HG02884 (cell line): ENCODE results near the gene ARL14EPL.
"Not testable (repeated sequence)": the region's sequence is repeated elsewhere in the genome, so short reads cannot be mapped to it uniquely, and the experiment has no call there.

ENCODE experiments used
- ATAC-seq: cut with Tn5 transposase; IDR thresholded peaks from one replicate; pipeline ENCODE4 v1.9.1; 2021; ENCODE audit warnings: mild to moderate bottlenecking, moderate library complexity; ENCODE audit not compliant: unreplicated experiment

The ARL14EPL gene

GRCh38 chr5:116046261-116046660 is 14.0 kb downstream of the ARL14EPL start:
- ATAC-seq: no peak

- no peak for ATAC-seq
Observed at GRCh38 chr5:116046823-116047222, 14.6 kb downstream of the ARL14EPL start.

GRCh38 chr5:116058346-116058936 is 26.2 kb downstream of the ARL14EPL start:
- no peak for ATAC-seq

GRCh38 chr5:116062352-116062751 is 30.1 kb downstream of the ARL14EPL start:
- ATAC-seq: no peak

GRCh38 chr5:116063950-116064349 is 31.7 kb downstream of the ARL14EPL start:
- no peak for ATAC-seq

- no peak for ATAC-seq
Observed at GRCh38 chr5:116068028-116068632, 35.9 kb downstream of the ARL14EPL start.

- ATAC-seq: no peak
Observed at GRCh38 chr5:116071211-116071610, 38.9 kb downstream of the ARL14EPL start.

GRCh38 chr5:116075191-116075831 is 43.0 kb downstream of the ARL14EPL start:
- no peak for ATAC-seq

GRCh38 chr5:116076496-116076895 is 44.2 kb downstream of the ARL14EPL start:
- peak; percentile 97 for ATAC-seq

- ATAC-seq: no peak
Observed at GRCh38 chr5:116078199-116078598, 45.9 kb downstream of the ARL14EPL start.

GRCh38 chr5:116084287-116084691 is 52.0 kb downstream of the ARL14EPL start:
- peak; percentile 28 for ATAC-seq

GRCh38 chr5:116084871-116085715 is 52.8 kb downstream of the ARL14EPL start, which contains the start of gene COMMD10:
Gene COMMD10, plus strand, starts transcription at chr5:116085025.
- peak; percentile 87 for ATAC-seq

GRCh38 chr5:116086309-116086708 is 54.0 kb downstream of the ARL14EPL start:
- not testable (repeated sequence) for ATAC-seq

GRCh38 chr5:116088062-116088461 is 55.8 kb downstream of the ARL14EPL start:
- ATAC-seq: no peak

- peak; percentile 51 for ATAC-seq
Observed at GRCh38 chr5:116090302-116090701, 58.0 kb downstream of the ARL14EPL start.

- no peak for ATAC-seq
Observed at GRCh38 chr5:116091416-116091815, 59.1 kb downstream of the ARL14EPL start.

GRCh38 chr5:116097301-116097700 is 65.0 kb downstream of the ARL14EPL start:
- ATAC-seq: no peak

GRCh38 chr5:116098998-116099397 is 66.7 kb downstream of the ARL14EPL start:
- no peak for ATAC-seq

GRCh38 chr5:116104941-116105340 is 72.7 kb downstream of the ARL14EPL start:
- not testable (repeated sequence) for ATAC-seq
